ENCODE measurements around the gene CDKN2C.

The CDKN2C gene

DNA sequence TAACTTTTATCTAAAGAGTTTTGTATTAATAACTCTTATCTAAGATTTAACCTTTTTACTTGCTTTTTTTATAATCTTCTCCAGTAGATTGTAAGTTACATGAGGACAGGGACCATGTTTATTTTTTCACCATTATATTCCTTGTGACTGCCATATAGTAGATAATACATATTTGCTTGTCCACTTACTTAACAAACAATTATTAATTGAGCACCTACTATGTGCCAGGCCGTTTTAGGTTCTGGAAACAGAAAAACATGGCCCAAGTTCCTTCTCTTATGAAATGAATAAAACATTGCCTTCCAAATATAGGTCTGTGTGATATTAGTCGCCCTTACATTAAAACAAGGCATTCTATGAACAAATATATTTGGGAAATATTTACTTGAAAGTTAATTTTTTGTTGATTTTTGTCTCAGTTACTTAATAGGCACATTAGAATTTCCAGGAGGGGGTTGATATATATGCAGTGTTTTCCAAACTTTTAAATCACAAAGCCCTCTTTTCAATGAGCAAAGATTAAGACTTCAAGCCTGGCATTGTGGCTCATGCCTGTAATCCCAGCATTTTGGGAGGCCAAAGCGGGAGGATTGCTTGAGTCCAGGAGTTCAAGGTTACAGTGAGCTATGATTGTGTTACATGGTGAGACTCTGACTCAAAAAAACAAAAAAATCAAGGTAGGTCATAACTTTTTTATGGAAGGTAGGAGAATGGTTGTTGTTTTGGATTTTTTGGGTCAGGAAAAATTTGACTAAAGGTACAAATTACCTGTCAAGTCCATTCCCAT lies 22.7 kb downstream of the CDKN2C start (continued):
- TF ChIP-seq, protein P1, sequence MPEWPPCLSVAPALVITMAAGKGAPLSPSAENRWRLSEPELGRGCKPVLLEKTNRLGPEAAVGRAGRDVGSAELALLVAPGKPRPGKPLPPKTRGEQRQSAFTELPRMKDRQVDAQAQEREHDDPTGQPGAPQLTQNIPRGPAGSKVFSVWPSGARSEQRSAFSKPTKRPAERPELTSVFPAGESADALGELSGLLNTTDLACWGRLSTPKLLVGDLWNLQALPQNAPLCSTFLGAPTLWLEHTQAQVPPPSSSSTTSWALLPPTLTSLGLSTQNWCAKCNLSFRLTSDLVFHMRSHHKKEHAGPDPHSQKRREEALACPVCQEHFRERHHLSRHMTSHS (tag by site-specific recombination; IDR thresholded peaks at IDR 0.05): no peak

DNA sequence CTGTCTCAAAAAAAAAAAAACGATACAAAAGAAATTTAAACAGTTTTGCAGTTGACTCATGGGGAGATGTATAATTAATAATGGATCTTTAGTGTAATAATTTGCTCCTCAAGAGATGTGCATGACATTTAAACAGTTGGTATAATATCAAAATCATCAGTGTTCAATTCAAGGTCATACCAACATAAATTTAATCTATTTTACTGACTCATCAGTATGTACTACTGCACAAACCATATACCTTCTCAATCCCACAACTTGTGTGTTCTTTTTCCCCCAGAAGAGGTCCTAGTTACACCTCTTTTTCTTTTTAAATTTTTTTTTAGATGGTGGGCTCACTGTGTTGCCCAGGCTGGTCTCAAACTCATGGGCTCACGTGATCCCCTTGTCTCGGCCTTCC lies 23.6 kb downstream of the CDKN2C start:
- Histone ChIP-seq H3K9me3 (ENCODE audit: control insufficient read depth, insufficient read depth, low read depth, low read length) (no peaks in the 10 kb centered on the region), H3K27ac (ENCODE audit: extremely low read depth, low read depth, low read length) (no peak overlapping the region)
- POLR2A ChIA-PET: no interaction called here

DNA sequence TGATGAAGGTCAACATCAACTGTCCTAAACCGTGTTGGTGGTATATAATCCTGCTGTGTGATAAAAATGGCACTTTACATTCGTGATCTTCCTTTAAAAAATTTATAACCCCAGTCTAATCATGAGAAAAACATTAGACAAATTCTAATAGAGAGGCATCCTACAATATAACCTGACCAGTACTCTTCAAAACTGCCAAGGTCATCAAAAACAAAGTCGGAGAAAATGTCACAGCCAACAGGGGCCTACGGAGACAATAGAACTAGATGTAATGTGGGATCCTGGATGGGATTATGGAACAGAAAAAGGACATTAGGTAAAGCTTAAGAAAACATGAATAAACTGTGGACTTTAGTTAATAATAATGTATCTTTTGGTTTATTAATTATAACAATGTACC lies 25.0 kb downstream of the CDKN2C start:
- no peaks in the 10 kb centered on the region for H3K36me3 ChIP-seq (ENCODE audit: control insufficient read depth in 2 of 2, insufficient read depth in 1 of 2, low read length in 2 of 2)
- no peak for TF ChIP-seq ZNF548 (tag by site-specific recombination; IDR thresholded peaks at IDR 0.05)
- TF ChIP-seq, protein P1 (tag by site-specific recombination; IDR thresholded peaks at IDR 0.05): no peak
- no peak for TF ChIP-seq ZNF16 (tag by site-specific recombination; IDR thresholded peaks at IDR 0.05; ENCODE audit: low read depth)
- TF ChIP-seq, protein P2, sequence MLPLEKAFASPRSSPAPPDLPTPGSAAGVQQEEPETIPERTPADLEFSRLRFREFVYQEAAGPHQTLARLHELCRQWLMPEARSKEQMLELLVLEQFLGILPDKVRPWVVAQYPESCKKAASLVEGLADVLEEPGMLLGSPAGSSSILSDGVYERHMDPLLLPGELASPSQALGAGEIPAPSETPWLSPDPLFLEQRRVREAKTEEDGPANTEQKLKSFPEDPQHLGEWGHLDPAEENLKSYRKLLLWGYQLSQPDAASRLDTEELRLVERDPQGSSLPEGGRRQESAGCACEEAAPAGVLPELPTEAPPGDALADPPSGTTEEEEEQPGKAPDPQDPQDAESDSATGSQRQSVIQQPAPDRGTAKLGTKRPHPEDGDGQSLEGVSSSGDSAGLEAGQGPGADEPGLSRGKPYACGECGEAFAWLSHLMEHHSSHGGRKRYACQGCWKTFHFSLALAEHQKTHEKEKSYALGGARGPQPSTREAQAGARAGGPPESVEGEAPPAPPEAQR (tag by site-specific recombination; IDR thresholded peaks at IDR 0.05): no peak
- TF ChIP-seq ZNF223 (tag by site-specific recombination; IDR thresholded peaks at IDR 0.05): no peak
- no peak for TF ChIP-seq ZNF302 (tag by site-specific recombination; IDR thresholded peaks at IDR 0.05; ENCODE audit: low read depth)
- TF ChIP-seq ZNF560 (tag by site-specific recombination; IDR thresholded peaks at IDR 0.05; ENCODE audit: borderline replicate concordance): no peak
- no peak for TF ChIP-seq ZNF555 (tag by site-specific recombination; conservative IDR thresholded peaks at IDR 0.05)
- TF ChIP-seq ZNF146 (tag by site-specific recombination; IDR thresholded peaks at IDR 0.05): no peak
- TF ChIP-seq TCF7L2 (IDR thresholded peaks at IDR 0.05; ENCODE audit: borderline replicate concordance, low read depth, low read length): no peak
- no peak for TF ChIP-seq ZNF140 (tag by site-specific recombination; IDR thresholded peaks at IDR 0.05)
- TF ChIP-seq ZNF132 (tag by site-specific recombination; IDR thresholded peaks at IDR 0.05; ENCODE audit: borderline replicate concordance): no peak
- TF ChIP-seq, protein P3, sequence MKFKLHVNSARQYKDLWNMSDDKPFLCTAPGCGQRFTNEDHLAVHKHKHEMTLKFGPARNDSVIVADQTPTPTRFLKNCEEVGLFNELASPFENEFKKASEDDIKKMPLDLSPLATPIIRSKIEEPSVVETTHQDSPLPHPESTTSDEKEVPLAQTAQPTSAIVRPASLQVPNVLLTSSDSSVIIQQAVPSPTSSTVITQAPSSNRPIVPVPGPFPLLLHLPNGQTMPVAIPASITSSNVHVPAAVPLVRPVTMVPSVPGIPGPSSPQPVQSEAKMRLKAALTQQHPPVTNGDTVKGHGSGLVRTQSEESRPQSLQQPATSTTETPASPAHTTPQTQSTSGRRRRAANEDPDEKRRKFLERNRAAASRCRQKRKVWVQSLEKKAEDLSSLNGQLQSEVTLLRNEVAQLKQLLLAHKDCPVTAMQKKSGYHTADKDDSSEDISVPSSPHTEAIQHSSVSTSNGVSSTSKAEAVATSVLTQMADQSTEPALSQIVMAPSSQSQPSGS (tag by site-specific recombination; IDR thresholded peaks at IDR 0.05; ENCODE audit: low read depth): no peak
- no peak for TF ChIP-seq ZNF76 (tag by site-specific recombination; IDR thresholded peaks at IDR 0.05; ENCODE audit: borderline replicate concordance, low read depth)
- no peak for TF ChIP-seq ZNF776 (tag by site-specific recombination; IDR thresholded peaks at IDR 0.05; ENCODE audit: borderline replicate concordance)
- TF ChIP-seq, protein P4, sequence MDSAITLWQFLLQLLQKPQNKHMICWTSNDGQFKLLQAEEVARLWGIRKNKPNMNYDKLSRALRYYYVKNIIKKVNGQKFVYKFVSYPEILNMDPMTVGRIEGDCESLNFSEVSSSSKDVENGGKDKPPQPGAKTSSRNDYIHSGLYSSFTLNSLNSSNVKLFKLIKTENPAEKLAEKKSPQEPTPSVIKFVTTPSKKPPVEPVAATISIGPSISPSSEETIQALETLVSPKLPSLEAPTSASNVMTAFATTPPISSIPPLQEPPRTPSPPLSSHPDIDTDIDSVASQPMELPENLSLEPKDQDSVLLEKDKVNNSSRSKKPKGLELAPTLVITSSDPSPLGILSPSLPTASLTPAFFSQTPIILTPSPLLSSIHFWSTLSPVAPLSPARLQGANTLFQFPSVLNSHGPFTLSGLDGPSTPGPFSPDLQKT (IDR thresholded peaks at IDR 0.05; ENCODE audit: borderline replicate concordance, low read depth, low read length): no peak
- ChIA-PET CTCF (no interaction called here), POLR2A (no interaction called here)
- H3K4me1 ChIP-seq (ENCODE audit: control insufficient read depth, insufficient read depth, low read length): peaks cover 3% of the 10 kb centered on the region; the same call in 1 of the 2 replicates
- H3K4me3 ChIP-seq (ENCODE audit: low read depth, low read length): no peak overlapping the region
- no peaks in the 10 kb centered on the region for H3K9me3 ChIP-seq (ENCODE audit: control insufficient read depth, insufficient read depth, low read depth, low read length)
- H3K27ac ChIP-seq (ENCODE audit: extremely low read depth, low read depth, low read length): no peak overlapping the region

More for the DNA sequence above, 23.6 kb downstream of the CDKN2C start:
- CTCF ChIA-PET: no interaction called here
- Histone ChIP-seq H3K36me3 (ENCODE audit: control insufficient read depth in 2 of 2, insufficient read depth in 1 of 2, low read length in 2 of 2) (no peaks in the 10 kb centered on the region), H3K4me3 (ENCODE audit: low read depth, low read length) (no peak overlapping the region), H3K4me1 (ENCODE audit: control insufficient read depth, insufficient read depth, low read length) (peaks cover 3% of the 10 kb centered on the region; the same call in 1 of the 2 replicates)
- TF ChIP-seq ZNF140 (tag by site-specific recombination; IDR thresholded peaks at IDR 0.05): no peak
- TF ChIP-seq, protein P5, sequence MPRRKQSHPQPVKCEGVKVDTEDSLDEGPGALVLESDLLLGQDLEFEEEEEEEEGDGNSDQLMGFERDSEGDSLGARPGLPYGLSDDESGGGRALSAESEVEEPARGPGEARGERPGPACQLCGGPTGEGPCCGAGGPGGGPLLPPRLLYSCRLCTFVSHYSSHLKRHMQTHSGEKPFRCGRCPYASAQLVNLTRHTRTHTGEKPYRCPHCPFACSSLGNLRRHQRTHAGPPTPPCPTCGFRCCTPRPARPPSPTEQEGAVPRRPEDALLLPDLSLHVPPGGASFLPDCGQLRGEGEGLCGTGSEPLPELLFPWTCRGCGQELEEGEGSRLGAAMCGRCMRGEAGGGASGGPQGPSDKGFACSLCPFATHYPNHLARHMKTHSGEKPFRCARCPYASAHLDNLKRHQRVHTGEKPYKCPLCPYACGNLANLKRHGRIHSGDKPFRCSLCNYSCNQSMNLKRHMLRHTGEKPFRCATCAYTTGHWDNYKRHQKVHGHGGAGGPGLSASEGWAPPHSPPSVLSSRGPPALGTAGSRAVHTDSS (tag by site-specific recombination; IDR thresholded peaks at IDR 0.05): no peak
- TF ChIP-seq, protein P3 (tag by site-specific recombination; IDR thresholded peaks at IDR 0.05; ENCODE audit: low read depth): no peak
- TF ChIP-seq RBAK (tag by site-specific recombination; IDR thresholded peaks at IDR 0.05): no peak
- no peak for TF ChIP-seq SCRT2 (tag by site-specific recombination; IDR thresholded peaks at IDR 0.05)
- TF ChIP-seq ZNF785 (tag by site-specific recombination; IDR thresholded peaks at IDR 0.05): no peak
- TF ChIP-seq ZNF341 (tag by site-specific recombination; IDR thresholded peaks at IDR 0.05; ENCODE audit: low read depth): no peak
- no peak for TF ChIP-seq SCRT1 (tag by site-specific recombination; IDR thresholded peaks at IDR 0.05; ENCODE audit: borderline replicate concordance)
- TF ChIP-seq YY1 (tag by site-specific recombination; IDR thresholded peaks at IDR 0.05): no peak

All from HEK293 (cell line).